Medulla oblongata (tissue), 1 donor: ENCODE results near the gene YKT6.
"Not testable (repeated sequence)": the region's sequence is repeated elsewhere in the genome, so short reads cannot be mapped to it uniquely, and the experiment has no call there.

Source experiments
- DNase-seq: peaks from one replicate; pipeline ENCODE4 v3.0.0-alpha.2; 2015; ENCODE audit errors: extremely low spot score

YKT6 gene

GRCh38 chr7:44172352-44172751 lies 28.4 kb upstream of the YKT6 start:
- DNase-seq = no peak

DNA sequence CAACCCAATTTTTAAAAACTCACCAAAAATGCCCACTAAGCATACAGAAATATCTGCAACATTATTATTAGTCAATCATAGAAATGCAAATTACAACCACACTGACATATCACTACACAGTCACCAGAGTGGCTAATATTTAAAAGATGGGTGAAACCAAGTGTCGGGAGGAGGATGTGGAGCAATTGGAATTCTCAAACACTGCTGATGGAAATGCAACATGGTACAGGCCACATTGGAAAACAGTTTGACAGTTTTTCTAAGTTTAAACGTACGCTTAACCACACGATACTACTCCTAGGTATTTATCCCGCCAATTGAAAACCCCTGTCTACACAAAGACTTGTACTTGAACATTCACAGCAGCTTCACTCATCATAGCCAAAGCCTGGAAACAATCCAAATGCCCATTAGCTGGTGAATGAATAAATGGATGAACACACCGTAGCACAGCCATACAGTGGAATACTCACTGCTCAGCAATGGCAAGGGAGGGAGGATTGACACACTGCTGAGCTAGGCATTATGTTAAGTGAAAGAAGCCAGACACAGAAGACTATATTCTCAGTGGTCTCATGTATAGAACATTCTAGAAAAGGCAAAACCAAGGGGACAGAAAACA lies 27.9 kb upstream of the YKT6 start:
- DNase-seq = peak; percentile 26

DNA sequence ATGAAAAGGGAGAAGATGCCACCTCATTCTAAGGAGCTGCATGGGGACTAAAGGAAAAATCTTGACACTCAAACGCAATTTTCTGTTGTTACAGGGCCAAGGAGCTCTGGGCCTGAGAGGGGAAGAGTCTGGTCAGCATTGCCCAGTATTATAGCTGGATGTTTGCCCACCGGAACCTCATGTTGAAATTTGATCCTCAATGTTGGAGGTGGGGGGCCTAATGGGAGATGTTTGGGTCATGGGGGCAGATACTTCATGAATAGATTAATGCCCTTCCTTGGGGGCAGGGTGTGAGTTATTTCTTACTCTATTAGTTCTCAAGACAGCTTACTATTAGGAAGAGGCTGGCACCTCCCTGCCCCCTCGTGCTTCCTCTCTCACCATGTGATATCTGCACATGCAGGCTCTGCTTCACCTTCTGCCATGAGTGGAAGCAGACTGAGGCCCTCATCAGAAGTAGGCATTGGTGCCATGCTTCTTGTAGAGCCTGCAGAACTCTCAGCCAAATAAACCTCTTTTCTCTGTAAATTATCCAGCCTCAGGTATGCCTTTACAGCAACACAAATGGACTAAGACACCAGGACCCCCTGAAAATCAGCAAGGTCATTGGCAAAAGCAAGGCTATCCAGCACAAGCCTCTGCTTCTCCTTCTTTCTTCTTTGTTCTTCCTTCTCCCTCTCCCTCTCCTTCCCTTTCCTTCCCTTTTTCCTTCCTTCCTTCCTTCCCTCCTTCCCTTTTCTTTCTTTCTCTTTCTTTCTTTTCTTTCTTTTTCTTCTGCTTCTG lies 26.7 kb upstream of the YKT6 start:
- DNase-seq = no peak

GRCh38 chr7:44174694-44174948 lies 26.2 kb upstream of the YKT6 start:
- DNase-seq = not testable (repeated sequence)

GRCh38 chr7:44175730-44176129 lies 25.0 kb upstream of the YKT6 start:
- no peak for DNase-seq

DNA sequence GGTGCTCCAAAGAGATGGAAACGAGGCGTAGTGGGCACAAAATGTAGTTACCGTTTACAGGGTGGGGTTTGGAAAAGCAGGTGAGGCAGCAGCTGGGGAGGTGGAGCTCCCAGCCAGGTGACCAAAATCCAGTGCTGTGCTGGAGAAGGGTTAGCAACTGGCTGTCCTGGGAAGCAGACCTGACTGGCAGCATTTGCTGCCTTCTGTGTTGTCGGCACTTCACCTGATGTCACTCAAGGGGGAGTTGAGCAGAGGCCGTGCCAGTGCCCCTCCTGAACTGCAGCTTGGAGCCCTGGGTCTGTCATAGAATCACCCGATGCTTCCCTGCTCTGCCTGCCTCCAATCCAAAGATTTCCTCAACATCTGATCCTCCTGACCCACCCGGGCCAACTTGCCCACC lies 24.3 kb upstream of the YKT6 start:
- no peak for DNase-seq

GRCh38 chr7:44177570-44178131 lies 23.1 kb upstream of the YKT6 start:
- DNase-seq = peak; percentile 72

GRCh38 chr7:44180631-44181030 lies 20.1 kb upstream of the YKT6 start:
- DNase-seq = no peak

DNA sequence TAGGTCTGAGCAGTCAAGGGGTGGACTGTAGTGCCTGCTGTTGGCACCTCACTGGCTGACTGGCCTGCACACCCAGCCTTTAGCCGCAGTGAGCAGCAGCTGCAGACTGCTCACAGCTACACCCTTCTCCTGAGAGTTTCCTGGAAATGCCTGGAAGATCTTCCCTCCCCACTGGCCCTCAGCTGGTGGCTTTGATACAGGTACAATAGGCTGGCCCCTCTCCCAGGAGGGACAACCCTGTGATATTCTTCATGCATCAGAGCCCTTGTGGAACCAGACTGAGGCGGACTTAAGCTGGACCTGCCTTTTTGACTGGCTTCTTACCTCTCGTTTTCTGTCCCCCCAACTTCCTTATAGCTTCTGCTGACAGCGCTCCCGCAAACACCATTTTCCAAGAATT lies 18.0 kb upstream of the YKT6 start:
- no peak for DNase-seq

DNA sequence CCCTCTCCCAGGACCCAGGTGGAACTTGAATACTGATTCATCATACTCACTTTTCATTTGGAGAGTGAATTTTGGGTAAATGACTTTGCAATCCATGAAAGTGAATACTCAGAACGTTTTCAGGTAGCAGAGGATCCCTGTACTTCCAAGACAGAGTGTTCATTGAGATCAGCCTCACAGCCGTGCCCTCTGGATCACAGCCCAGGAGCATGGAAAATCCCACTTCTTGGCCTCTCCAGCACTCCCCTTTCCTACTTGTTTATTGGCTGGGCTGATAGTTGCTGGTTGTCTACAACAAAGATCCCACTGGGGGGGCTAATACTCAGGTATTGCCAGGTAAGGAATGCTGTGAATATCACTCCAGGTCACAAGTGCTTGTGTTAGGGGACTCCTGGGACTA lies 17.4 kb upstream of the YKT6 start:
- DNase-seq = peak; percentile 15

GRCh38 chr7:44184206-44184872 lies 16.4 kb upstream of the YKT6 start:
- no peak for DNase-seq

DNA sequence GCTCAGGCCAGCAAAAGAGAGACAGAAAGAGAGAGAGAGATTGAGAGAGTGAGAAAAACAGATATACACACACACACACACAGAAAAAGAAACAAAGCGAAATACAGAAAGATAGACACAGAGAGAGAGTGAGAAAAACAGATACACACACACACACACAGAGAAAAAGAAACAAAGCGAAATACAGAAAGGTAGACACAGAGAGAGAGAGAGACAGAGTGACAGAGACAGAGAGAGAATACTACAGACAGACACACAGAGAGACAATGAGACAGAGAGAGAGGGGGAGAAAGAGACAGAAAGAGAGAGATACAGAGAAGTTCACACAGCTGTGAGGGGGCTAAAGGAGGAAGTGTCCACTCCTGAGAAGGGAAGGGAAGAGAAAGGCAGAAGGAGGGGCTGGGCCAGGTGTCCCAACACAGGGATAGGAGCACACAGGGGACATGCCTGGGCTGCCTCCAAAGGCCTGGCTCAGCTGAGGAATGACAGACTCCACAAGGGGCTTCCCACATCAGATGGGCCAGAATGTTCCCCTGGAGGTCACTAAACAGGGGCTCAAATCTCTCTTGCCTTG lies 15.8 kb upstream of the YKT6 start:
- no peak for DNase-seq

DNA sequence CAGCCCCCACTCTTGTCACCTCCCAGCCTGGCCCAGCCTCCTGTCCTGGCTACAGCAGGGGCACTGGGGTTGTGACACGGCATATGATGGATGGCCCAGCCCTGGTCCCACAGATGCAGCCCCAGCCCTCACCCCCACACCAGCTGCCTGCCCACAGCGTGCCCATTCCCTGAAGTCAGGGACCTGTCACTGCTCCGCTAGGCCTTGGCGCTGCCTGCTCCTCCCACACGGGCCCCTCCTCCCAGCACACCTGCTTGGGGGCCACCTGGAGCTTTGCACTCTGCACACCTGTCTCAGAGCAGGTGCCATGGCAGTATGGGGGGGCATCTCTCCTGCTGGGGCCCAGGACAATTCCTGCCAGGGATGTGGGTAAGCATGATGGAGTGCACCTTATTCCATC lies 15.0 kb upstream of the YKT6 start:
- no peak for DNase-seq

GRCh38 chr7:44186736-44187135 lies 14.0 kb upstream of the YKT6 start:
- no peak for DNase-seq

DNA sequence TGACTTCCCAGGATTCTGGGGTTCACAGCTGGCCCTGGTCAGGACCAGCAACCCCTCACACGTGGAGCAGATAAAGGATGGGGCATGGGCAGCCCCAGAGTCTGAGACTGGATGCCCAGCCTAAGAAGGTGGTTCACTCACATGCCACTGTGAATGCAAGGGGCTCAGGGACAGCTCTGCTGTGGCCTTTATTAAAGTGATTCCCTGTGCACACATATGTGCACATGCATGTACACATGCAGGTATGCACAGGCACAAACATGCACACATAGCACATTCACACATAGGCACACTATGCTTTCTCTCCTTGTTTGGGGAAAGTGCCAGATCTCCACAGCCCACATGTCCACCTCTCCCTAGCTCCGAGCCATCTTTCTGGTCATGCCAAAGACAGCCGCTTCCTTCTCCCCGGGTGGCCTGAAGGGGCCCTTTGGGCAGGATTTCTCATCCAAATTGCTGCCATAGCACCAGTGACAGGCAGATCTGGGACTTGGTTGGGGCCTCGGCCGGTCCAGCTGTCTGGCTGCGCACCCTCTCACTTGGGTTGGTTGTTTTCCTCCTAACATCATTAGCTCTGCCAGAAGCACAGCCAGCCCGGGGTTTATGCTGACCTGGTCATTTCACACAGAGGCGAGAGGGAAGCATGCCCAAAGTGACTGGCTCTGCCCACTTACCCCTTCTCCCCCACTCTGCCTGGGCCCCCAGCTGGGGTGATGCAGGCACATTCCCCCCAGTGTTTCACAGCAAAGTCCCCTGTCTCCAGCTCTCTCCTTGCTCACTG lies 13.0 kb upstream of the YKT6 start:
- peak; percentile 29 for DNase-seq

GRCh38 chr7:44188480-44189225 lies 12.1 kb upstream of the YKT6 start:
- DNase-seq = no peak

DNA sequence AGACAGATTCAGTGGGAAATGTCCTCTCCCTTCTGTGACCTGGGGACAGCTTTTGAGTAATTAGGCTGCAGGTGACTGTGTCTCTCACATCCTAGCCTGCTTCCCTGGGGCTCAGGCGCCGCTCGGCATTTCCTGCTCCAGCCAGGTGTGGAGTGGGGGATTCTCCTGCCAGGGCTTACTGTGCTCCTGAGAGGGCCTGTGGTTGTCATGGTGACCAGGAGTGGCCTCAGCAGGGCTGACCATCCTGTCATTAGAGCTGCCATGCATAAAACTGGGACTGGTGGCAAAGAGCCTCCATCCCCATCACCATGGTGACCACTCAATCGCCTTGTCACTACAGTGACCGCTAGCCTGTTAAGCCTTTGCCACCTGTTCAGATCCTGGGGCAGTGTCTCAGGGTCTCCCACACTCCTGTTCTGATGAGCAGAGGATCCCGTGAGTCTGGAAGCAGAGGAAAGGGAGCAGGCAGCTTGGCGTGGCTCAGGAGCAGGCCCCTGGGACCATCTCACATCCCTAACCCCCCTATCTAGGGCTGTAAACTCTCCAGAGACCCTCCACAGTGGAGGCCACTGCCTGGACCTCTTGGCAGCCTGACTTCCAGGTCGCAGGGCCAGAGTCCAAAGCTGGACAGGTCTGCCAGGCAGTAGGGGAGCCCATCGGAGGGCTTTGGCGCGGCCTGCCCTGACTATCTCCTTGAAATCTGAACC lies 11.3 kb upstream of the YKT6 start, which contains the start of gene GCK:
Gene GCK, minus strand, starts transcription at position 154 of the 707 bp plus-strand sequence. CDS start 486 bp downstream, outside the sequence.
- DNase-seq = no peak

GRCh38 chr7:44189993-44190872 lies 10.5 kb upstream of the YKT6 start:
- DNase-seq = no peak

DNA sequence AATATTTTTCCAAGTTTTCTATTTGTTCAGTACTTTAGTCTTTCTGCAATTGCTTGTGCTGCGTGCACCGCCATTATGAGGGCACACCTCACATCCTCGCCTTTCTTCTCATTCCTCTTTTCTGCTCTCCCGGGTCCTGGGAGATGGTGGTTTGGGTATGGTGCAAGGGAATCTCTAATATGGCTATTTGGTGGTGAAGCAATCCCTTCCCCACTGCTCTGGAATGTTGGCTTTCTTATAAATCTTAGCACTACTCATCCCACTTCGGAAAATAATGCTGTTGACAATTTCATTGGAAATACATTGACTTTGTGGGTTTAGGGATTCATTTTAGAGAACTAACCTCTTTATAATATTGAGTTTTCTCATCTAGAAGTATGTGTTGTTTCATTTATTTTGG lies 9.6 kb upstream of the YKT6 start:
- no peak for DNase-seq
